HG02870 (cell line): ENCODE measurements around the gene METAP1D.

Experiments used
- ATAC-seq: cut with Tn5 transposase; IDR thresholded peaks from one replicate; pipeline ENCODE4 v1.9.1; 2021; ENCODE audit warnings: mild to moderate bottlenecking, moderate library complexity; ENCODE audit not compliant: unreplicated experiment

The METAP1D gene

DNA sequence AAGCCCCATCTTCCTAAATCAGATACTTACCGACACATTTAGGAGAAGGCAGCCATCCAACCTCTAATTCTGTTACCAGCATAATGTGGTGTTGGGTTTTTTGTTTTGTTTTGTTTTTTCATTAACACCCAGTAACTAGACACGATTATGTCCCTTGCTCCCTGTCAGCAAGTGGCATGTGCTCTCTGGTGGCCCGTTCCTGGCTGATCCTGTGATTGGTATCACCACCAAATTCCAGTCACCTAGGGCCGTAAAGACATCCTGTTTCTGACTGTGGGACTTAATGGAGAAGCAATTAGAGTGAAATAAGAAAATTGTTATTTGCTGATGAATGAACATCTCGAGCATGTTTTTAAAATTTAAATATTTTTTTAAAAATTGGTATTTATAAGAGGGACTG is 79.7 kb downstream of the METAP1D start:
- ATAC-seq: no peak

DNA sequence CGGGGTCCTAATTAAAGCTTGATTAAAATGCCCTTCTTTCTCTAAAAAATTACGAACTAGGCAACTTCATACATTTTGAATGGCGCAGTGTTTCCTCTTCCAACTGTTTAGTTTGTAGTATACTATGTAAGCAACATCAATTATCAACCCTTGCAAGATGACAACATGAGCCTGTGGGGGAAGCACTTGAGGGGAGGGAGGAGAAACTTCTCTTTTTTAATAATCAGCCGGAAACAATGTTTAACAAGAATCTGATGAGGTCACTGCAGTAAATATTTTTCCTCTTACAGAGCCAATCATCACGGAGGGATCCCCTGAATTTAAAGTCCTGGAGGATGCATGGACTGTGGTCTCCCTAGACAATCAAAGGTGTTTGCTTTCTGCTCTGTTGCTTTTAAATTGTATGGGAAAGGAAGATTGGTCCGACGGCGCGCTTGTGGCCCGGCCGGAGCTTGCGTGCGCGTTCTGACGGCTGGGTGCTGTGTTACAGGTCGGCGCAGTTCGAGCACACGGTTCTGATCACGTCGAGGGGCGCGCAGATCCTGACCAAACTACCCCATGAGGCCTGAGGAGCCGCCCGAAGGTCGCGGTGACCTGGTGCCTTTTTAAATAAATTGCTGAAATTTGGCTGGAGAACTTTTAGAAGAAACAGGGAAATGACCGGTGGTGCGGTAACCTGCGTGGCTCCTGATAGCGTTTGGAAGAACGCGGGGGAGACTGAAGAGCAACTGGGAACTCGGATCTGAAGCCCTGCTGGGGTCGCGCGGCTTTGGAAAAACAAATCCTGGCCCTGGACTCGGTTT is 80.3 kb downstream of the METAP1D start:
- ATAC-seq: no peak

DNA sequence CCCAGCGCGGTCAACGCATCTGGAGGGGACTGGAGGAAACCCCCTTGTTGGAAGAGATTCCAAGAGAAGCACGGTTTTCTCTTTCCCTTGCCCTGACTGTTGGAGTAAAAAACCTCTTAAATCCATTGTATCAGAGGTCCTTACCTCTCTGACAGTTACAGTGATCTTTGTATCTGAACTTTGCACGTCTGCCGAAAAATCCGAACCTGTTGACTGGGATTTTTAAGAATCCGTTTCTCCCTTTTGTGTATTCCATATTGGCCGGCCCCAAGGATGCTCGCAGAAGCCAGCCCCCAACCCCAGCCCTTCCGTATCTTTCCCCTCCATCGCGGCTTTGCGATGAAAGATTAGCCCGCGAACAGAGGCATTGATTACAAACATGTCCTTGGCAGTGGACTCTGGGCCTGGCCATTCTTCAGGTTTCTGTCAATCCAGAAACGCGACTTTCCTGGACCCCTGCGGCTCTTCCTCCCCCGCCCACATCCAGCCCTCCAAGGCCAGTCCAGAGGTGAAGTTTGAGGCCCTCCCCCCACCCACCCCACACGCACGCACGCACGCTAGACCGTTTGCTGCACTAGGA is 81.0 kb downstream of the METAP1D start:
- ATAC-seq: no peak

DNA sequence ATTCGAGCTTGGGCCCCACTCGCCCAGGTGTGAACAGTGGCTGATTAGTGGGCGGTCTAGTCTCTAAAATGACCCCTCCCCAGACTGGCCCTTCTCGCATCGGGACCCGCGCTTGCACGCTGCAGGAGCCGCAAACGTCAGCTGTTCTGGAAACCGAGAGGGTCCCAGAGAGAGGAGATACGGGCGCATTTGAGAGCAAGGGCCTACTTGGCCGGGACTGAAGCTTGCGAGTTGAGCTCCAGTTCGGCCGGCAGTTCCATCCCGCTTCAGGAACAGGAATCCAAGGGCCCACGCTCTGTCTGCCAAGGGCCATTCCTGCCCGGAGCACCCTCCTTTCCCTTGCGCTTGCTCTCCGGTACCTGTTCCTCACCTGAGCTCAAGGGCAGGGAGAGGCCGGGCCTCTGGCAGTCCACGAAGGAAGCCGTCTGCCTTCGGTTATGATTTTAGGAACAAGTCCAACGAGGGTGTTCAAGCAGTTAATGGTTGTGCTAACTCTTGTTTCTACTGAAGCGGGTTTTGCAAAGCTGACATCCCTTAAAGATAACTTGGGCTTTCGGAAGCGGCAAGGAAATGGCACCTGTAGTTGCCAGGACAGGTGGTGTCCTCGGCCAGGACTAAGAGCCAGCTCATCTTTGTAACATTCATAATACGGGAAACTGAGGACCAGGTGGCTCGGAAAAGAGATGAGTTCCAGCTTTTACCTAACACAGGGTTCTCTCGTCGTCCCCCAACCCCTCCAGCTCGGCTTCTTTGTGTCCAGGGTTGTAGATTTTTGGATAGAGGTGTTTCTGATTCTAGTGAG is 81.7 kb downstream of the METAP1D start:
- ATAC-seq: no peak

DNA sequence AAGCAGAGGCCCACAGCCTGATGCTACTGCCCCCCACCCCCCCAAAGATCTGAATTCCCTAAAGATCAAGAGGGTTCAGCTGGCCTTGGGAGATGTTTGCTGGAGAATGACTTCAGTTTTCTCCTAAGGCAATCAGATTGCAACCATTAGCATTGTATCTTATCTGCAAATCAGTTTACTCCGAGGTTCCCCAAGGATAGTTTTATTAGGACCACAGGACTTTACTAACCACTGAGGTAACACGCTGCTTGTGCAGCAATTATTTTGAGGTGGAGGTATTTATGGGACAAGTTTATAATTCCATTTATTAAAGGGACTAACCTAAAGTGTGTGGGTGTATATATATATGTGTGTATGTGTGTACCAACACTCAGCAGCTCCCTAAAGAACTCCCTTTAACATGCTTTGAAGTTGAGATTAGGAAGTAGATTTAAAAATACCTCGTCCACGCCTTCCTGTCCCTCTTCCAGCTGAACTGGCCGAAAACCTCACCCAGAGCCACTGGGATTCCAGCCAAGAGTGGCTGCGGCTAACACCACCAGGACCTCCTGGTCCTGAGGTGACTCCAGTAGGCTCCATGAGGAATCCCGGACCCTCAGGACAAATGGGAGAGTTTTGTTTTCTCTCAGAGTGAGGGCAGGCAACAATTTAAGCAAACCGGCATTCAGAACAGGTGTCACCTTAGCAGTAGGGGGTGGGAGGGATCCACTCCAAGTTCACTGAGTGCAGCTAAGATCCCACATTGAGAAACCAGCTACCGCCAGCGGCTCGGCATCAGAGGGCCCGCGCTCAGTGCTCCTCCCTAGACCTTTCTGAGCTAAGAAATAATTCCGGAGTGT is 82.6 kb downstream of the METAP1D start:
- ATAC-seq: no peak

DNA sequence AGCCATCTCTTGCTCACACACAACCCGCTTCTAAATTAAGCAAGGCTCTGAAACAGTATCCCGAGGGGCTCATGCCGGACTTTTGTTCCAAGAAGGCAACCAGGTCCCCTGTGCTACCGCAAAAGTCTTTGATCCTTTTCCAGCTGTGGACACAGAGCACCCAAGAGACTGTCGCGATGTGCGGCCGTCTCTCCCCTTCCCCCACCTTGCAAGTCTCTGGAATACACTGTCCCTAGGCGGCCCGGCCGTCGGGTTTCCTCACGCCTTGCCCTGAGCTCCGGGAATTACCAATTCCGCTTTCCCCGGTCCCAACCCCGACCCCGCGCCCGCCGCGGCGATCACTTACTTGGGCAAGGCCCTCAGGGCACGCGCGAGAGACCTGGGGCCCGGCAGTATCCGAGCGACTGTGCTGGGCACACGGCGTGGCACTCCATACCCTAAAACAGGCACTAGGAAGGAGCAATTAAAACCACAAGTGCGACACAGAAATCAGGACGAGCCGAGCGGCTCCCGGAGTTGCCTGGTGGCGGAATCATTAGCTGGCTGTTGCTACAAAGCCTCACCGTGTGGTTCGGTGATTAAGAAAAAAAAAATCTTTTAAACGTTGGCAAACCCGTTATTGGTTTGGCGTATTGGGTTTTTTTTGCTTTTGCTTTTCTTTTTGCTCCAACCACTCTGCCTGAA is 83.3 kb downstream of the METAP1D start:
- ATAC-seq: no peak

DNA sequence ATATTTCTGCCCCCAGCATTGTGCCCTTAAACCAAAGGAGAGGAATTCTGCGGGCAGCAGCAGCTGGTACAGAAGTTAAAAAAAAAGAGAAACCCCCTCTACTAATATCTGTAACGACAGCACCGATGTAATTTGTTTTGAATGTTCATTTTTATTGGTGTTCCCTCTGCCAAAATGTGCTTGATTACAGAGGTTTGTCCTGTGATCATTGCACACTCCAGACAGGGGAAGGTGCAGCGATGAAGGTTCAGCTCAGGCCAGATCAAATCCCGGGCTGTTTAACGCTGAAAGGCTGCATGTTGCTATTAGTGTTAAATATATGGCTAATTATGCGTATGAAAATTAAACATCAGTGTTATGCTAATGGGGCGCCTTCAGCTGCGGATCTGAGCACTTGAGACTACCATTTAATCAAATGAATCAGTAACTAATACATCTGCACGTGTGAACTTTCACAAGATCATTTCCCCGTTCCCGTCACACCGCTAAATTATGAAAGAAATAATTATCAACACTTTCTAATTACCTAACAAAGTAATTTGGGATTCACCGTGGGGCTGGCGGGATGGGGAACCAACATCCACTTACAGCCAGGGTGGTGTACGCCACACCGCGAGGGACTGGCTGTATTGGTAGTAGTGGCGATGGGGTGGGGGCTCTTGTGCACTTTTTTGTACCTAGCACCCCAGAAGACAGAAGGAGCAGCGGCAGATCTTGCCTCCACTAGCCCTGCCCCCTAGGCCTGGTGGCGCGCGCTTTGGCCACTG is 84.1 kb downstream of the METAP1D start:
- no peak for ATAC-seq

DNA sequence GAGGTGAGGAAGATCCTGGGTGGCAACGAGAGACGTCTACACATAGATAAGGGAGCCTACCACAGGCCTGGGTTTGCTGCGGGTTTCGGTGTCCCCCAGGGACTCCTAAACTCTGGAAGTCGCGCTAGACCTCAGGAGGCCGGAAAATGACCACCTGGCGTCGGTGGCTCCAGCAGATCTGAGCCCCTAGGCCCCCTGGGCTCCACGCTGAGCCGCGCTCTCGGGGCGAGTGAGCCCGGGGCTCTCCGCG is 84.6 kb downstream of the METAP1D start:
- ATAC-seq: no peak

DNA sequence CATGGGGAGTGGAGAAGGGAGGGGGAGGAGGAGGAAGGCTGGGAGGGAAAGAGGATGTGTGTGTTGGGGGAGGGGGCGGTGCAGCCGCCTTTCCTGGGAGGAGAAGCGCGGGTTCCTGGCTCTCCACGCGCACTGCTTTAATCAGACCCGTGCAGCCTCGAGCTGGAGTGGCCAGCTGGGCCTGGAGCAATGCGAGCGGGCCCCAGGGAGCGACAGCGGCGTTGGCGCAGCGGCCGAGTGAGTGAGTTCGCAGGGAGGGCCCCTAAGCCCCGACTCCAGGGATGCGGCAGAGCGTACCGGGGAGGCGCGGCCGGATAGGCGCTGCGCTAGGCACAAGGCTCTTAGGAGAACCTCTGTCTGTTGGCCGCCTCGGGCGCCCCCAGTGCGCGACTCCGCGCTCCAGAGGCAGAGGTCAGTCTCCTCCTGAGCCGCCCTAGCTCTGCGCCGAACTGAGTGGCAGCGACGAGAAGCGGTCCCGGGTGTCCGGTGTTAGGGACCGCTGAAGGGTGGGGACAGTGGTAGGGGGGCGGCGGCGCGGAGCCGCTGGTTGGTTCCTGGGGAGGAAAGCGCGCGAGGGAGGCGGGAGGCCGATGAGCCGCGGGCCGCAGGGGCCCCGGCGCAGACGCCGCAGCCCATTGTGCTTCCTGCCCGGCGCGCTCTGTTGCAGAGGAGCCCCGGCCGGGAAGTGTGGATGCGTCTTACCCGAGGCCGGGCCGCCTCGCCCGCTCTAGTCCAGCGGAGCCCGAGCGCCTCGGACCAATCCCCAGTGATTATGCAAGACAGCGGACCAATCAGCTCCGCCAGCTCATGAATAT is 85.1 kb downstream of the METAP1D start:
- peak; percentile 83 for ATAC-seq

DNA sequence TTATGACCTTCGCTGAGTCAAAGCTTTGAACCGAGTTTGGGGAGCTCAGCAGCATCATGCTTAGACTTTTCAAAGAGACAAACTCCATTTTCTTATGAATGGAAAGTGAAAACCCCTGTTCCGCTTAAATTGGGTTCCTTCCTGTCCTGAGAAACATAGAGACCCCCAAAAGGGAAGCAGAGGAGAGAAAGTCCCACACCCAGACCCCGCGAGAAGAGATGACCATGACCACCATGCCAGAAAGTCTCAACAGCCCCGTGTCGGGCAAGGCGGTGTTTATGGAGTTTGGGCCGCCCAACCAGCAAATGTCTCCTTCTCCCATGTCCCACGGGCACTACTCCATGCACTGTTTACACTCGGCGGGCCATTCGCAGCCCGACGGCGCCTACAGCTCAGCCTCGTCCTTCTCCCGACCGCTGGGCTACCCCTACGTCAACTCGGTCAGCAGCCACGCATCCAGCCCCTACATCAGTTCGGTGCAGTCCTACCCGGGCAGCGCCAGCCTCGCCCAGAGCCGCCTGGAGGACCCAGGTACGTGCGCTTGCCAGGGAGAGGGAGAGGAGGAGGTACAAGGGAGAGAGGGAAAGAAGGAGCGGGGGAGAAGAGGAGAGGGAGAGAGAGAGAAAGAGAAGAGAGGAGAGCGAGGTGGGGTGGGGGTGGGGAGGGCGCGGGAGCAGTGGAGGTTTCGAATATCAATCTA is 85.9 kb downstream of the METAP1D start, which contains the start of gene DLX1:
Gene DLX1 (plus strand): TSS at position 48 of the 700 bp plus-strand sequence. CDS start 171 bp downstream, at position 219.
- peak; percentile 13 for ATAC-seq

DNA sequence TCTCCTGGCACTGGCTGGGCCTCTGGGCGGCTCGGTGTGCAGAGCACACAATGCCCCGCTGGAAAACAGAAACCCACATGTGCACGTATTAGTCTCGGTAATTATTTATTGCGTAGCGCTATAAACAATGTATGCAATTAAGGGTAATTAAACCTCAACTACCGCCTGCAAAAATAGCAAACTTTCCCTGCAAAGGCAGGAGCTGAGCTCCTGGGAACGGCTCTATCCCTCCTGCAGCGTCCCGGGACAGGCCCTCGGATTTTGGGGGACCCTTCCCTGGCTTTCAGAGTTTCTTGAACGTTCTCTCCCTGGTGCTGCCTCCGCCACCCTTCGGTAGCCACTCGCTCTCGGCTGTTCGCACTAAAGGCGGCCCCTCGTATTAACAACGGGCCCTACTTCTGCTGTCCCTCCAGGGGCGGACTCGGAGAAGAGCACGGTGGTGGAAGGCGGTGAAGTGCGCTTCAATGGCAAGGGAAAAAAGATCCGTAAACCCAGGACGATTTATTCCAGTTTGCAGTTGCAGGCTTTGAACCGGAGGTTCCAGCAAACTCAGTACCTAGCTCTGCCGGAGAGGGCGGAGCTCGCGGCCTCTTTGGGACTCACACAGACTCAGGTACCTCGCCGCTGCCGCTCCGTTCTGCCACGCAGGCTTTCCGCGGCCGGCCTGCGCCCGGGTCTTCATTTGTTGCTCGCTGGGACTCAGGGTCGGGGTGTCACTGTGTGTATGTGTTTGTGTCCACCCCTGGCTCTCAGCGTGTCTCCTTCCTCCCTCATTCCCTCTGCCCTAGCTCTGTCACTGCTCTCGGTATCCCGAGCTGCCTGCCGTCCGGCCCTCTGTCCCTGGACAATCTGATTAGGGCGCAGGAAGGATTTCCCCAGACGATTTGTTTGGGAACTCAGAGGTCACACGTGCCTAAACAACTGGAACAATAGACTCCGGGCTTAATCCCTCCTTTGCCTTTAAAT is 86.8 kb downstream of the METAP1D start:
- ATAC-seq: no peak

DNA sequence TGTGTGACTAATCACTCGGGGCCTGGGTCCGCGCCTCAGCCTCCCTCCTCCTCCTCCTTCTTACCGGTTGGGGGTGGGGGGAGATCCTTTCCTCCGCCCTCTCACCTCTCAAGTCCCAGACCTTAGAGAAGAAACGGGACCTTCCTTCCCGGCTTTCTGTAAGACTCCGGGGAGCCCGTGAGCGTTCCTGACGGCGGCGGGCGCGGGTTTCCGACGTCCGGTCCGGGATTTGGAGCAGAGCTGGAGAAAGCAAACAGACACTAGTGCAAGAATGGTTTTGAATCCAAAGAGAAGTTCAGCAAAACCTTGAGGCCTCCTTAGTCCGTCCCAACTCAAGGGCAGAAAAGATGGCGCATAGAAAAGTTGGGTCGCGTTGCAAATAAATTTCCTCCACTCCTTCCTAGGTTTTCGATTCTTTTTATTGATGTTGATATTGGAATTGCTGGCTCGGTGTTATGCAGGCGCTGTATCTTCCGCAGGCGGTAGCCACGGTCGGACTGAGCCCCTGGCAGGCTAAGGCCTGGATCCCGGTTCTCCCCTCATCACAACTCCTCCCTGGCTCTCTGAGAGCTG is 87.5 kb downstream of the METAP1D start:
- ATAC-seq: no peak

DNA sequence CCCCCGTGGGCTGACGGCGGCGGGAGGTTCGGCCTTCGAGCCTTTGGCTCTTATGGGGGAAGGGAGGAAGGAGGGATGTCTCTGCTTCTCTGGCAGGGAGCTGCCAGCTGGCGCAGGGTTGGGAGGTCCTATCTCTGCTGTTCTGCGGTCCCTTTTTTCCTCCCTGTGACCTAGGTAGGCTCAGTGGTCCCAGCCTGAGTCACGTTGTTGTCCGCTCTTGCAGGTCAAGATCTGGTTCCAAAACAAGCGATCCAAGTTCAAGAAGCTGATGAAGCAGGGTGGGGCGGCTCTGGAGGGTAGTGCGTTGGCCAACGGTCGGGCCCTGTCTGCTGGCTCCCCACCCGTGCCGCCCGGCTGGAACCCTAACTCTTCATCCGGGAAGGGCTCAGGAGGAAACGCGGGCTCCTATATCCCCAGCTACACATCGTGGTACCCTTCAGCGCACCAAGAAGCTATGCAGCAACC is 88.1 kb downstream of the METAP1D start:
- ATAC-seq: no peak

DNA sequence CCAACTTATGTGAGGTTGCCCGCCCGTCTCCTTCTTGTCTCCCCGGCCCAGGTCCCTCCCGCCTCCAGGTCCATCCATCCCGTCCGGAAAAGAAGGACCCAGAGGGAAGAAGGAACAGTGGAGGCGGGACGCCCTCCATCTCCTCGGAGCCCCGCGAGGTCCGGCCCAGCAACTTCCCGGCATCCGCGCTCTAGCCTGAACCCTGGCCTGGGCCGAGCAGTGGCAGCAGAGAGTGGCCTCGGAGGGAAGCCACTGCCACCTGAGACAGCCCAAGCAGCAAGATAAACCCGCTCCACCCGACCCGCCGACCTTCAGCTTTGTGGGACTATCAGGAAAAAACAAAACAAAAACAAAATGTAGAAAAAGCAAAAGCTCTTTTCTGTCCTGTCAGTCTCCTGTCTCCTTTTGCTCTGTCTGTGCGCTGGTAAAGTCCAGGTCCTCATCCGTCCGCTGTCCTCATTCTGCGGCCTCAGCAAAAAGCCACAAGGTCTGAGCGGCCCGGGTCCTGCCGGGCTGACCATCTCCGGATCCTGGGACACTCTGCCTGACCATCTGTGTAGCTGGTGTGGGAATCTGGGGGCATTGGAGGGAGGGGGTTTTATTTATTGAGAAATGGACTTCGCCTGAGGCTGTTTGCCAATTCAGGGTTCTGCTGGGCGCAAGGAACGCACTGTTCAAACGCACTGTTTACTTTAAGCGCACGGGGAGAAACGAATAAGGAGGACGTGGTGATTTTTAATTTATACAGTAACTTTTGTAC is 88.7 kb downstream of the METAP1D start:
- no peak for ATAC-seq

DNA sequence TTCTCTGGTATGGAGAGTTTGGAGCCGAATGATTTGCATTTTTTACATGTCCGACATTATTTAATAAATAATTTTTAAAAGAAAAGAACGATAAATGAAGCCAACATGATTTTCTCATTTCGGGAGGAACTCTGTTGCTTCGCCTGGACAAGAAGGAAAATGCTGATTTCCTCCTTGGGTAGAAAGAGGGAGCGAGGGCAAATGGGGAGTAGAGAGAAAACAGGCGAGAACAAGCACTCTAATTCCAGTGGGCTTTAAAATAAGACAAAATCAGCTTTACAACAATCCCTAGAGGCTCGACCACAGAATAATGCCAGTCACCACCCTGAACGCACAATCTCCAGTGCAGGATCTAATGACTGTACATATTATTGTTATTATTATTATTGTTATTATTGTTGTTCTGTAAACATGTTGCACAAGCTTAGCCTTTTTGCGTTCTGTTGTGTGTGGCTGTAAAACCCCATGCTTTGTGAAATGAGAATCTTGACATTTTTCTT is 89.3 kb downstream of the METAP1D start:
- ATAC-seq: no peak

DNA sequence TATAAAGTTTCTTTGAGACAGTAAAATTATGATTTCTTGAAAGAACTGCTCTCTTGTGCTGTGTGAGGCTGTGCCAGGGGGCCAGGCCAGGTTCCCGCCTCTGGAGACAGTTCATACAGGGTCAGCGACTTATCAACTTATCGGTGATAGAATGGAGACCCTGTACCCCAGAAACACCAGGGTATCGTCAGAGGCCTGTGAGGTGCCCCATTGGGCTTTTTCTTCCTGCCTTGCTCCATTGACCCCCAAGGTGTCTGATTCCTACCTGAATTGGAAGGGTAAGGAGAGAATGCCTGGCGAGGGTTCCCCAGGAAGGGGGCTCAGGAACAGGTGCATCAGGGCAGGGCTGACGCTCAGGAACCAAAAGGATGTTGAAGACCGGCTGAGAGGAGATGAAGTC is 89.9 kb downstream of the METAP1D start:
- ATAC-seq: no peak
